ENCODE results near the gene MTOR.

DNA sequence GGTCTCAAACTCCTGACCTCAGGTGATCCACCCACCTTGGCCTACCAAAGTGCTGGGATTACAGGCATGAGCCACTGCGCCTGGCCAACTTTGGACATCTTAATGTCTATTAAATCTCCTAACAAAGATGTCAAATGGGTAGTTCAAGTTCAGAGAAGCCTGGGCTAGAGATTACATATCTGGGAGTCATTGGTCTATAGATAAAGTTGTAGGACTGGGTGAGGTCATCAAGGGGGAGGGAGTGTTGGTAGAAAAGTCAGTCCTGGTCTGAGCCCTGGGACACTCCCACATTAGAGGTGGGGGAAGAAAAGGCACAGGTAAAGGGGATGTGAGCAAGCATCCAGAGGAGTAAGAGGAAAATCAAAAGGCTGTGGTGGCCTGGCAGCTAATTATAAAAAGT is 17.3 kb upstream of the MTOR start:
- TF ChIP-seq EZH2 (IDR thresholded peaks at IDR 0.05; ENCODE audit: low read depth, low read length, severe bottlenecking) (no peak), SP1 (IDR thresholded peaks at IDR 0.05; ENCODE audit: low read depth, low read length) (no peak), ZNF274 (IDR thresholded peaks at IDR 0.05; ENCODE audit: borderline replicate concordance, extremely low read depth, low read length) (no peak), KDM5A (IDR thresholded peaks at IDR 0.05; ENCODE audit: low read length) (no peak), TCF12 (IDR thresholded peaks at IDR 0.05; ENCODE audit: low read depth, low read length) (no peak), CBX8 (IDR thresholded peaks at IDR 0.05; ENCODE audit: borderline replicate concordance, low read depth, low read length) (no peak), SUZ12 (IDR thresholded peaks at IDR 0.05; ENCODE audit: low read length) (no peak), RFX5 (IDR thresholded peaks at IDR 0.05; ENCODE audit: borderline replicate concordance, low read depth, low read length) (no peak), TAF1 (IDR thresholded peaks at IDR 0.05; ENCODE audit: low read depth, low read length) (no peak), SP4 (IDR thresholded peaks at IDR 0.05; ENCODE audit: low read length) (no peak)
- TF ChIP-seq, protein P1, sequence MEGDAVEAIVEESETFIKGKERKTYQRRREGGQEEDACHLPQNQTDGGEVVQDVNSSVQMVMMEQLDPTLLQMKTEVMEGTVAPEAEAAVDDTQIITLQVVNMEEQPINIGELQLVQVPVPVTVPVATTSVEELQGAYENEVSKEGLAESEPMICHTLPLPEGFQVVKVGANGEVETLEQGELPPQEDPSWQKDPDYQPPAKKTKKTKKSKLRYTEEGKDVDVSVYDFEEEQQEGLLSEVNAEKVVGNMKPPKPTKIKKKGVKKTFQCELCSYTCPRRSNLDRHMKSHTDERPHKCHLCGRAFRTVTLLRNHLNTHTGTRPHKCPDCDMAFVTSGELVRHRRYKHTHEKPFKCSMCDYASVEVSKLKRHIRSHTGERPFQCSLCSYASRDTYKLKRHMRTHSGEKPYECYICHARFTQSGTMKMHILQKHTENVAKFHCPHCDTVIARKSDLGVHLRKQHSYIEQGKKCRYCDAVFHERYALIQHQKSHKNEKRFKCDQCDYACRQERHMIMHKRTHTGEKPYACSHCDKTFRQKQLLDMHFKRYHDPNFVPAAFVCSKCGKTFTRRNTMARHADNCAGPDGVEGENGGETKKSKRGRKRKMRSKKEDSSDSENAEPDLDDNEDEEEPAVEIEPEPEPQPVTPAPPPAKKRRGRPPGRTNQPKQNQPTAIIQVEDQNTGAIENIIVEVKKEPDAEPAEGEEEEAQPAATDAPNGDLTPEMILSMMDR (IDR thresholded peaks at IDR 0.05; ENCODE audit: control extremely low read depth in 1 of 3, insufficient read depth in 1 of 3, low read depth in 1 of 3, low read length in 3 of 3) = no peak

All from H1 (cell line).